A673 (cell line): Measurements from ENCODE around the gene NABP1. TPM values are rescaled to one million over a fixed set of nuclear protein-coding genes. Genes with fewer than 3 reads are reported as not detected.

Experiments
- BruUV-seq: library from RNA; stranded (reverse); fragments of 400-500 nt; replicated peaks from 2 replicates; lab custom pipeline; 2021; lab: Mats Ljungman, UMichigan
- CTCF ChIA-PET: fragments of 300-600 bp; sonication (Branson Sonifier 250); formaldehyde crosslinking; loops from one replicate; lab custom pipeline; 2022; ENCODE audit warnings: antibody characterized with exemption; lab: Charles Lee
- POLR2A ChIA-PET: fragments of 300-600 bp; sonication (Branson Sonifier 250); formaldehyde crosslinking; loops from one replicate; lab custom pipeline; 2022; ENCODE audit warnings: antibody characterized with exemption; ENCODE audit not compliant: low non-redundant PET; lab: Charles Lee
- DNase-seq: peaks from one replicate; pipeline ENCODE4 v3.0.0-alpha.2; 2015; ENCODE audit warnings: low spot score
- H3K27ac ChIP-seq: fragments of 200-600 bp; sonication (generic); 2 replicates; pipeline ENCODE4 v1.5.1; 2016; ENCODE audit warnings: mixed run types, low read depth, mild to moderate bottlenecking, mixed read lengths, antibody characterized with exemption, low read length; ENCODE audit not compliant: poor library complexity, severe bottlenecking
- H3K27me3 ChIP-seq: fragments of 200-600 bp; sonication (generic); replicated peaks from 2 replicates; pipeline ENCODE4 v1.6.1; 2017; ENCODE audit warnings: mixed run types, low read depth, mild to moderate bottlenecking, mixed read lengths, antibody characterized with exemption, low read length; ENCODE audit not compliant: insufficient read depth, poor library complexity
- H3K36me3 ChIP-seq: fragments of 200-600 bp; sonication (generic); 2 replicates; pipeline ENCODE4 v1.6.1; 2016; ENCODE audit warnings: mixed run types, mild to moderate bottlenecking, mixed read lengths, antibody characterized with exemption, low read length; ENCODE audit not compliant: insufficient read depth, poor library complexity, severe bottlenecking
- H3K4me1 ChIP-seq: fragments of 200-600 bp; sonication (generic); 2 replicates; pipeline ENCODE4 v1.6.1; 2017; ENCODE audit warnings: mixed run types, mild to moderate bottlenecking, mixed read lengths, antibody characterized with exemption, low read length; ENCODE audit not compliant: insufficient read depth, poor library complexity, severe bottlenecking
- H3K4me3 ChIP-seq: fragments of 200-600 bp; sonication (generic); 2 replicates; pipeline ENCODE4 v1.5.1; 2016; ENCODE audit warnings: low read depth, mixed run types, mild to moderate bottlenecking, mixed read lengths, low read length; ENCODE audit not compliant: poor library complexity, severe bottlenecking
- H3K9me3 ChIP-seq: fragments of 200-600 bp; sonication (generic); 2 replicates; pipeline ENCODE4 v1.6.1; 2016; ENCODE audit warnings: mixed run types, low read depth, mild to moderate bottlenecking, mixed read lengths, antibody characterized with exemption, low read length; ENCODE audit not compliant: poor library complexity, severe bottlenecking
- EZH2 ChIP-seq: fragments of 200-600 bp; sonication (generic); IDR thresholded peaks from 2 replicates; pipeline ENCODE4 v1.6.1; 2017; ENCODE audit warnings: borderline replicate concordance, low read depth, mild to moderate bottlenecking, mixed read lengths, antibody characterized with exemption, low read length; ENCODE audit not compliant: poor library complexity, severe bottlenecking
- intact Hi-C: fragments of 100-400 bp; cut with micrococcal nuclease; formaldehyde crosslinking; loops from one replicate; pipeline ENCODE4 v1.10.0; 2022; ENCODE audit not compliant: unreplicated experiment
- total RNA-seq: library from RNA; stranded (reverse); gene quantifications from 2 replicates; pipeline ENCODE4 v1.2.3, GENCODE V29; 2021
- TF ChIP-seq, protein P1 (sequence below): fragments of 300-800, 200-600 bp; sonication (generic); conservative IDR thresholded peaks from 2 replicates; pipeline ENCODE4 v1.5.1; 2017; ENCODE audit warnings: low read depth, mild to moderate bottlenecking, antibody characterized with exemption, low read length, moderate library complexity, mixed read lengths

Gene NABP1
- total RNA-seq, 1 experiment from 2014 or later = 38.4 TPM

DNA sequence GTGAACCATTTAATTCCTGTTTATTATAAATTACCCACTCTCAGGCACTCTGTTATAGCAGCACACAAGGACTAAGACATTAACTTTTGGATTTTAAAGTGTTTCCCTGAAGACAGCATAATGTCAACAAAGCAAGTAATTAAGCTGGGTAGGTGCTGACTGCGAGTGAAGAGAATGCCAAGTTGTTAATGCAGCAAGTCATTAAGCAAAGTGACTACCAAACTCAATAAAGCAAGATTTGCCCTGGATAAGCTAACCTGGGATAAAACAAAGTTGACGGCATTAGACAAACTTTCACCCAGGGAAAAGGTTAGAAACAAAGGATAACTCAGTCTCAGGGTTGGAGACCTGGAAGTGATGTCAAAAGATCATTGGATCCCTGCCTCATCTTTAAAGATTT, 28.4 kb upstream of the NABP1 start:
- POLR2A ChIA-PET = no interaction called here
- Histone ChIP-seq H3K36me3 (no peaks in the 10 kb centered on the region), H3K9me3 (no peaks in the 10 kb centered on the region), H3K27me3 (no peaks in the 10 kb centered on the region), H3K4me3 (no peak overlapping the region), H3K27ac (no peak overlapping the region), H3K4me1 (no peaks in the 10 kb centered on the region)
- TF ChIP-seq EZH2 = no peak
- TF ChIP-seq, protein P1, sequence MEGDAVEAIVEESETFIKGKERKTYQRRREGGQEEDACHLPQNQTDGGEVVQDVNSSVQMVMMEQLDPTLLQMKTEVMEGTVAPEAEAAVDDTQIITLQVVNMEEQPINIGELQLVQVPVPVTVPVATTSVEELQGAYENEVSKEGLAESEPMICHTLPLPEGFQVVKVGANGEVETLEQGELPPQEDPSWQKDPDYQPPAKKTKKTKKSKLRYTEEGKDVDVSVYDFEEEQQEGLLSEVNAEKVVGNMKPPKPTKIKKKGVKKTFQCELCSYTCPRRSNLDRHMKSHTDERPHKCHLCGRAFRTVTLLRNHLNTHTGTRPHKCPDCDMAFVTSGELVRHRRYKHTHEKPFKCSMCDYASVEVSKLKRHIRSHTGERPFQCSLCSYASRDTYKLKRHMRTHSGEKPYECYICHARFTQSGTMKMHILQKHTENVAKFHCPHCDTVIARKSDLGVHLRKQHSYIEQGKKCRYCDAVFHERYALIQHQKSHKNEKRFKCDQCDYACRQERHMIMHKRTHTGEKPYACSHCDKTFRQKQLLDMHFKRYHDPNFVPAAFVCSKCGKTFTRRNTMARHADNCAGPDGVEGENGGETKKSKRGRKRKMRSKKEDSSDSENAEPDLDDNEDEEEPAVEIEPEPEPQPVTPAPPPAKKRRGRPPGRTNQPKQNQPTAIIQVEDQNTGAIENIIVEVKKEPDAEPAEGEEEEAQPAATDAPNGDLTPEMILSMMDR = no peak
- intact Hi-C loops = no loop called here
- no peak for DNase-seq
- CTCF ChIA-PET = no interaction called here
- no TSS peak for BruUV-seq

DNA sequence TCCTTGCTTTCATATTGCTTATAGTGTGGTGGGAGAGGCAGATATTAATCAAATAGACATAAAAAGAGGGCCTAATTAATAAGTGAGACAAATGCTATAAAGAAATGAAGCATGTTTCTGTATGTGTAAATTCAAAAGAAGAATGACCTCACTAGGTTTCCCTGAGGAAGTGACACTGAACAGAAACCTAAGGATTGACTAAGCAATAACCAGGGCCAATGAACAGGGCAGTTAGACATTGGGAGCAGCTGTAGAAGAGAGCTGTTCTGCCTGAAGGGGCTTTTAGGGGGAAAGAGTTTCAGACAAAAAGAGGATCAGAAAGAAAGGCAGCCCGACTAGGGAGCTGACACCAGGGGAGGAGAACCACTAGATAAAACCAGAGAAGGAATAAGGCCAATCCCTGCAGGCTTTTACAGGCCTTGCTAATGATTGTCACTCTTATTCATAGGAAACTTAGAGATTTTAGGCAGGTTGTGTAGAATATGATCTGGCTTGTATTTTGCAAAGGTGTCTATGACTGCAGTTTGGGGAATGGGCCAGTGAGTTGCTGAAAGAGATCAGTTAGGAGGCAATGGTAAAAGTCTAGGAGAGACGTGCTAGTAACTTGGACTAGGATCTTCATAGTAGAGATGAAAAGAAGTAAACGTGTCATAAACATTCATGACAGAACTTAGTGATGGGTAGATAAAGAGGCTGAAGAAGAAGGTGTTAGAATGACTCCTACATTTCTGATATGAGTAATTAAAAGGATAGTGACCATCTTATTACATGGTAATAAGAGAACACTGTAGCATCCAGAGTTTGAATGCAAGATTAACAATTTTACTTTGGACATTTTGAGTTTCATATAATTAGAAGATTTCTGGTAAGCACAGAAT, 26.8 kb upstream of the NABP1 start:
- TF ChIP-seq, protein P1 = no peak
- TF ChIP-seq EZH2 = no peak
- Histone ChIP-seq H3K27me3 (no peaks in the 10 kb centered on the region), H3K4me3 (no peak overlapping the region), H3K4me1 (no peaks in the 10 kb centered on the region), H3K27ac (no peak overlapping the region), H3K36me3 (no peaks in the 10 kb centered on the region), H3K9me3 (no peaks in the 10 kb centered on the region)
- BruUV-seq = no TSS peak
- CTCF ChIA-PET = no interaction called here
- POLR2A ChIA-PET = no interaction called here
- no peak for DNase-seq
- intact Hi-C loops = no loop called here

DNA sequence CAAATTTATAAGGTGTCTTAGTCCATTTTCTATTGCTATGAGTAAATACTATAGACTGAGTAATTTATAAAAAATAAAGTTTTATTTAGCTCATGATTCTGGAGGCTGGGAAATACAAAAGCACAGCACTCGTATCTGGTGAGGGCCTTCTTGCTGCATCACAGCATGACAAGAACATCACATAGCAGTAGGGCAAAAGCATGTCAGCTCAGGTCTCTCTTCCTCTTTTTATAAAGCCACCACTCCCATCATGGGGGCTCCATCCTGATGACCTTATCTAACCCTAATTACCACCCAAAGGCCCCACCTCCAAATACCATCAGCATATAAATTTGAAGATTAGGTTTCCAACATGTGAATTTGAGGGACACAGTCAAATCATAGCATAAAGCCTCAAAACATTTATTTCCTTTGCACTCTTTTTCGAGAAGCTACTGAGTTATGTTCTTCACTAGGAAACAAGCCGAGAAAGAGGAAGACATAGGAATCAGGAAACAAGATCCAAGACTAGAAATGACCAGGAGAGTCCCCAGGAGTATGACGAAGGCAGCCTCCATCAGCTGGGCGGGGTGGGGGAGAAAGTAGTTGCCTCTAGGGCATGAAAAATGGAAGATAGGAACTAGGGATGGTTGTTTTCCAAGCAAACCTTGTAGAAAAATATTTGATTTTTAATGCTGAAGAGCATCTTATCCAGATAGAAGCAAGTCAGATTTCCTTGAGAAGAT, 24.1 kb upstream of the NABP1 start:
- ChIA-PET POLR2A (no interaction called here), CTCF (no interaction called here)
- Histone ChIP-seq H3K4me1 (no peaks in the 10 kb centered on the region), H3K4me3 (no peak overlapping the region), H3K27me3 (no peaks in the 10 kb centered on the region), H3K36me3 (no peaks in the 10 kb centered on the region), H3K27ac (no peak overlapping the region), H3K9me3 (no peaks in the 10 kb centered on the region)
- TF ChIP-seq EZH2 = no peak
- TF ChIP-seq, protein P1 = no peak
- BruUV-seq = no TSS peak
- DNase-seq = no peak
- intact Hi-C loops = no loop called here
